Tibial nerve (tissue), 4 donors: ENCODE measurements around the gene SUCLG2. TPM values are rescaled to one million over a fixed set of nuclear protein-coding genes. Genes with fewer than 3 reads are reported as not detected.

Source experiments
- DNase-seq, 2 donors: peaks; one replicate each; pipeline ENCODE4 v3.0.0-alpha.2; 2019; ENCODE audit warnings: low spot score in 2 of 2
- H3K27ac ChIP-seq, 4 donors: fragments of 200-600 bp; sonication (generic) in 3 of 4; one replicate each; pipeline ENCODE4 v1.5.1; 2017 to 2019; ENCODE audit warnings: mild to moderate bottlenecking in 1 of 4
- H3K27me3 ChIP-seq, 2 donors: fragments of 200-600 bp; sonication (generic) in 1 of 2; one replicate each; pipeline versions ENCODE4 v1.5.1 to v1.6.0; 2017 to 2019
- H3K36me3 ChIP-seq, 3 donors: fragments of 200-600 bp; sonication (generic); one replicate each; pipeline ENCODE4 v1.5.1; 2018 to 2019
- H3K4me1 ChIP-seq, 4 donors: fragments of 200-600 bp; sonication (generic) in 3 of 4; one replicate each; pipeline ENCODE4 v1.5.1; 2017 to 2019
- H3K4me3 ChIP-seq, 4 donors: fragments of 200-600 bp; sonication (generic) in 3 of 4; one replicate each; pipeline ENCODE4 v1.5.1; 2017 to 2019; ENCODE audit warnings: mild to moderate bottlenecking in 1 of 4, moderate library complexity in 1 of 4
- H3K9me3 ChIP-seq, 4 donors: fragments of 200-600 bp; sonication (generic) in 3 of 4; one replicate each; pipeline ENCODE4 v1.5.1; 2017 to 2019
- EP300 ChIP-seq, 2 donors: sonication (generic); formaldehyde crosslinking; IDR thresholded peaks; one replicate each; pipeline ENCODE4 v1.6.1; 2017; ENCODE audit warnings: antibody characterized with exemption in 2 of 2, mild to moderate bottlenecking in 1 of 2
- POLR2A ChIP-seq, 2 donors: fragments of 450-650 bp; IDR thresholded peaks; one replicate each; pipeline ENCODE4 v1.6.1; 2017; ENCODE audit warnings: antibody characterized with exemption in 2 of 2, mild to moderate bottlenecking in 2 of 2, moderate library complexity in 2 of 2
- WGBS, 2 donors: methylation state at CpG; one replicate each; pipeline ENCODE4 v1.1.5; 2018; 5-methylcytosine and 5-hydroxymethylcytosine counted together
- total RNA-seq, 4 donors: library from RNA; depleted of rRNA; stranded (reverse); fragments of >200 nt; gene quantifications; one replicate each; pipeline ENCODE4 v1.1.0, GENCODE V29; 2016
- TF ChIP-seq, protein P1 (sequence below), 5 experiments: fragments of 200-600 bp in 3 of 5; fragments of 450-650 bp in 2 of 5; sonication (generic) in 3 of 5; IDR thresholded peaks; one replicate each; pipeline ENCODE4 v1.5.1; 2016 to 2019; ENCODE audit warnings: antibody characterized with exemption in 5 of 5, mild to moderate bottlenecking in 3 of 5, moderate library complexity in 2 of 5

The SUCLG2 gene
- total RNA-seq, 4 donors from 2014 or later, result 28.0 to 52.8 (median 42.7) TPM

DNA sequence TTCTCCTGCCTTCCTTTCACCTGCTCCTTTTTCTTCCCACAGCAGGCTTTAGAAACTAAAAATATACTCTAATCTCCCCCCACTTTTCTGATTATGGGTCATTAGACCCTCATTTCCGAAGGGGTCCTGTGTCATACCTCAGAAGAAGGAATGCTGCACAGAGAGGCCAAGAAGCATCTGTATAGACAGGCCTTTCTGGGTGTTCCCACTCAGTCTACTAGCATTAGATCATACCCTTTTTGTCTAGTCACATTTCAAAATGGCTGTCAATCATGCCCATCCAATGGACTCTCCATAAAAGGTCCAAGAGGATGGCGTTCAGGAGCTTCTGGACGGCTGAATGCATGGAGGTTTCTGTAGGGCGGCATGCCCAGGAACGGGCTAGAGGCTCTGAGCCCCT lies 192.2 kb downstream of the SUCLG2 start:
- Histone ChIP-seq H3K36me3 (no peaks in the 10 kb centered on the region), H3K4me1 (no peaks in the 10 kb centered on the region), H3K27ac (no peak overlapping the region), H3K27me3 (no peaks in the 10 kb centered on the region), H3K9me3 (no peaks in the 10 kb centered on the region), H3K4me3 (no peak overlapping the region)
- no peak for DNase-seq
- TF ChIP-seq, protein P1, sequence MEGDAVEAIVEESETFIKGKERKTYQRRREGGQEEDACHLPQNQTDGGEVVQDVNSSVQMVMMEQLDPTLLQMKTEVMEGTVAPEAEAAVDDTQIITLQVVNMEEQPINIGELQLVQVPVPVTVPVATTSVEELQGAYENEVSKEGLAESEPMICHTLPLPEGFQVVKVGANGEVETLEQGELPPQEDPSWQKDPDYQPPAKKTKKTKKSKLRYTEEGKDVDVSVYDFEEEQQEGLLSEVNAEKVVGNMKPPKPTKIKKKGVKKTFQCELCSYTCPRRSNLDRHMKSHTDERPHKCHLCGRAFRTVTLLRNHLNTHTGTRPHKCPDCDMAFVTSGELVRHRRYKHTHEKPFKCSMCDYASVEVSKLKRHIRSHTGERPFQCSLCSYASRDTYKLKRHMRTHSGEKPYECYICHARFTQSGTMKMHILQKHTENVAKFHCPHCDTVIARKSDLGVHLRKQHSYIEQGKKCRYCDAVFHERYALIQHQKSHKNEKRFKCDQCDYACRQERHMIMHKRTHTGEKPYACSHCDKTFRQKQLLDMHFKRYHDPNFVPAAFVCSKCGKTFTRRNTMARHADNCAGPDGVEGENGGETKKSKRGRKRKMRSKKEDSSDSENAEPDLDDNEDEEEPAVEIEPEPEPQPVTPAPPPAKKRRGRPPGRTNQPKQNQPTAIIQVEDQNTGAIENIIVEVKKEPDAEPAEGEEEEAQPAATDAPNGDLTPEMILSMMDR (IDR thresholded peaks at IDR 0.05), result no peak
- TF ChIP-seq EP300 (IDR thresholded peaks at IDR 0.05), result no peak
- no peak for TF ChIP-seq POLR2A (IDR thresholded peaks at IDR 0.05)
- WGBS, 2 donors, result 95% methylated on average over 5 of the region's 5 CpGs

DNA sequence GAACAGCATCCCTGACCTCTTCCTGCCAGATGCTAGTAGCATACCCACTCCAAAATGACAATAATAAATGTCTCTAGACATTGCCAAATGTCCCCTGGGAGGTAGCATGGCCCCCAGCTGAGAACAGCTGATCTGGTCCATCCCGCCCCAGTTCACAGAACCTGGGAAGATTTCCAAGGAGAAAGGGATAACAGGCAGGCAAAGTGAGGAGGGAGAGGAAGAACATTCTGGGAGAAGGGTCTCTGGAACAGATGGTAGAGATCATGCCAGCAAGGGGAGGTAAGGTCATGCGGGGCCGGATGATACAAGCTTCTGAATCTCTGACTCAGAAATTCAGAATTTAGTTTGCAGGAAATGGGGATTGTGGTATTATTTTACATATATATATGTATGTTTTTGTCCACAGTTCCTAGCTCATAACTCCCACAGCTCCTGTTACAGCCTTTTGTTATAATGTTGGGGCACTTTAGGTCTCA lies 192.7 kb downstream of the SUCLG2 start:
- DNase-seq, result no peak
- H3K9me3 ChIP-seq, result no peaks in the 10 kb centered on the region
- H3K27ac ChIP-seq, result no peak overlapping the region
- no peak overlapping the region for H3K4me3 ChIP-seq
- no peaks in the 10 kb centered on the region for H3K36me3 ChIP-seq
- H3K4me1 ChIP-seq, result no peaks in the 10 kb centered on the region
- no peak for TF ChIP-seq EP300 (IDR thresholded peaks at IDR 0.05)
- TF ChIP-seq, protein P1 (IDR thresholded peaks at IDR 0.05), result no peak
- TF ChIP-seq POLR2A (IDR thresholded peaks at IDR 0.05), result no peak
- H3K27me3 ChIP-seq, result no peaks in the 10 kb centered on the region
- WGBS, 2 donors, result 84 to 87% methylated on average over 3 of the region's 3 CpGs

DNA sequence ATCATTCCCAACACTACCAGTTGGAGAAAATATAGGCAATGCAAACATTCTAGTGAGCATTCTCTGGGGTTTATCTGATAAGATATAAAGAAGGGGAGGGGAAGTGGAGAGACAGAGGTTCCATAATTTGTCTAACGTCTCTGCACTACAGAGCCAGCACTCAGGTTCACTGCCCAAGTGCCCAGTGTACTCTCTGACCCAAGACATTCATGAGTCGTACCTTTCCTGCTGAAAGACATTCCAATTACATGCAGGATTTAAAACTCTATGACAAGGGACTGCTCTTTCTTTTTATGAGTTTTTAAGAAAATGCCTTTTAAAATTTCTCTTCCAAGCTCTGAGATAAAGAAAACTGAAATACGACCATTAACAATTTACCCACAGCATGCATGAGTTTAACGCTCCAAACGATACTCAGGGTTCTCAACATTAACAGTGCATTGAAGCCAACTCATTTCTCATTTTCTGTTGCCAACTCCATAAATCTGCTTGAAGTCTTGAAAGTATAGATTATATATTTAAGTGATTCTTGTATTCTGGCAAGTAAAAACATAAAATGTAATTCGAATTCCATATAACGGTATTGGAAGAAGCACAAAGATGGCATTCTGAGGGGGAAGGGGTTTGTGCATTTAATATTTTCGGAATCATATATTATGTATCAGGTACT lies 193.4 kb downstream of the SUCLG2 start:
- 90 to 94% methylated on average over 8 of the region's 8 CpGs for WGBS, 2 donors
- Histone ChIP-seq H3K4me1 (no peaks in the 10 kb centered on the region), H3K27me3 (no peaks in the 10 kb centered on the region), H3K36me3 (no peaks in the 10 kb centered on the region), H3K27ac (no peak overlapping the region), H3K4me3 (no peak overlapping the region), H3K9me3 (no peaks in the 10 kb centered on the region)
- DNase-seq, result no peak
- TF ChIP-seq POLR2A (IDR thresholded peaks at IDR 0.05) (no peak), EP300 (IDR thresholded peaks at IDR 0.05) (no peak)
- TF ChIP-seq, protein P1 (IDR thresholded peaks at IDR 0.05), result no peak

DNA sequence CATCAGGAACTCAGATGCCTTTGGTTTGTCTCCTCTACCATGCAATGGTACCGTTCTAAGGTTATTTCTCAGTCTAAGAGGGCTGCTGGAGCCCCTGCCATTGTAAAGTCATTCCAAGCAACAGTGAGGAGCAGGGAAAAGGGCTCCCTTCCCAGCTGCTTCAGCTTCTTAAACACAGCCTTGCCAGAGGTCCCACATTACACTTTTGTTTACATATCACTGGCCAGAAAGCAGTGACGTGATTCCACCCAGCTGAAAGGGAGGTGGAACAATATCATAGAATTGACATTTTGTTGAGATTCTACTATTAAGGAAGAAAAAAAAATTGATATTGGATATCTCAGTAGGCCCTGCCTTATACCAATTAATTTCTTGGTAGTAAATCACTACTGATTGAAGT lies 194.6 kb downstream of the SUCLG2 start:
- Histone ChIP-seq H3K4me1 (no peaks in the 10 kb centered on the region), H3K36me3 (no peaks in the 10 kb centered on the region), H3K4me3 (no peak overlapping the region), H3K27me3 (no peaks in the 10 kb centered on the region), H3K27ac (no peak overlapping the region), H3K9me3 (no peaks in the 10 kb centered on the region)
- TF ChIP-seq, protein P1 (IDR thresholded peaks at IDR 0.05), result no peak
- no peak for TF ChIP-seq EP300 (IDR thresholded peaks at IDR 0.05)
- TF ChIP-seq POLR2A (IDR thresholded peaks at IDR 0.05), result no peak
- no peak for DNase-seq
- WGBS, 2 donors, result 85 to 93% methylated on average over 2 of the region's 2 CpGs

DNA sequence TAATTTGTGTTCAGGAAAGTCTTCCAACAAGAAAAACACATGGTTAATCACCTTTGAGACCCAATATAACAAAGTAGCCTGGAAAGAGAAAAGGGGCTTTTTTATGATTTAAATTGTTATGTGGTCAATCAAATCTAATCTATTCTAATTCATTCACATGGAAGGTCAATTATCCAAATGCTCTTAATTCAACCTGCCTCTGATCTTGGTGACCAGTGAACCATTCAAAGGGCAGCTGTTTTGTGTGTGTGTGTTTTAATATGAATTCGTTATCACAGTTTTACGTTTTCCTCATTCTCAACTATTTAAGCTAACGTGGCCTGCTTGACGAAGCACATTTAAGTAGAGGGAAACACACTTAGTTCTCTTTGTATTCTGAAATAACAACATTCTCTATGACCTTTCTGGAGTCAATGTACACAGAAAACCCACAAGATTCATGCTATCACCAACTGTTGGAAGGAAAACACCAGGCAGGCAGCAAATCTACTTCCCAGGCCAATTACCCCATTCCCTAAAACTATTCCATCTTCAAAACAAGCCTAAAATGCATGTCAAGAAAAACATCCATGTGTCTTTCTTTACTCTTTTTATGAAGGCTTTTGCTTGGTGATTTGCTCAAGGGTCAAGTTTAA lies 195.4 kb downstream of the SUCLG2 start:
- Histone ChIP-seq H3K36me3 (no peaks in the 10 kb centered on the region), H3K27ac (no peak overlapping the region), H3K9me3 (no peaks in the 10 kb centered on the region), H3K4me1 (no peaks in the 10 kb centered on the region), H3K4me3 (no peak overlapping the region), H3K27me3 (no peaks in the 10 kb centered on the region)
- TF ChIP-seq POLR2A (IDR thresholded peaks at IDR 0.05) (no peak), EP300 (IDR thresholded peaks at IDR 0.05) (no peak)
- TF ChIP-seq, protein P1 (IDR thresholded peaks at IDR 0.05), result no peak
- 77 to 78% methylated on average over 4 of the region's 4 CpGs for WGBS, 2 donors
- DNase-seq, result no peak
